Inferior parietal cortex (tissue), 1 donor: Measurements from ENCODE around the gene UBLCP1.
"Not testable (repeated sequence)": the region's sequence is repeated elsewhere in the genome, so short reads cannot be mapped to it uniquely, and the experiment has no call there.

Source experiments
- DNase-seq: peaks from one replicate; pipeline ENCODE4 v3.0.0-alpha.2; 2016; ENCODE audit errors: extremely low spot score

The UBLCP1 gene

GRCh38 chr5:159249158-159249557 is 13.9 kb upstream of the UBLCP1 start:
- DNase-seq: no peak

GRCh38 chr5:159252195-159252594 is 10.9 kb upstream of the UBLCP1 start:
- no peak for DNase-seq

- no peak for DNase-seq
Observed at GRCh38 chr5:159257007-159257406, 6.1 kb upstream of the UBLCP1 start.

GRCh38 chr5:159257629-159258283 is 5.3 kb upstream of the UBLCP1 start:
- no peak for DNase-seq

GRCh38 chr5:159258361-159258760 is 4.7 kb upstream of the UBLCP1 start:
- no peak for DNase-seq

GRCh38 chr5:159260212-159260611 is 2.9 kb upstream of the UBLCP1 start:
- not testable (repeated sequence) for DNase-seq

- DNase-seq: no peak
Observed at GRCh38 chr5:159262472-159262858, 625 bp upstream of the UBLCP1 start.

GRCh38 chr5:159263569-159263905 is 447 bp downstream of the UBLCP1 start:
- DNase-seq: no peak

GRCh38 chr5:159266764-159267163 is 3.7 kb downstream of the UBLCP1 start:
- DNase-seq: not testable (repeated sequence)

GRCh38 chr5:159269723-159270122 is 6.6 kb downstream of the UBLCP1 start:
- no peak for DNase-seq

- DNase-seq: no peak
Observed at GRCh38 chr5:159273923-159274322, 10.8 kb downstream of the UBLCP1 start.

- no peak for DNase-seq
Observed at GRCh38 chr5:159274676-159275075, 11.6 kb downstream of the UBLCP1 start.

GRCh38 chr5:159286420-159287035 is 23.4 kb downstream of the UBLCP1 start:
- DNase-seq: peak; percentile 65

- no peak for DNase-seq
Observed at GRCh38 chr5:159290741-159291140, 27.7 kb downstream of the UBLCP1 start.

GRCh38 chr5:159294921-159295320 is 31.8 kb downstream of the UBLCP1 start:
- no peak for DNase-seq

- DNase-seq: not testable (repeated sequence)
Observed at GRCh38 chr5:159297300-159297699, 34.2 kb downstream of the UBLCP1 start.

GRCh38 chr5:159301466-159301865 is 38.4 kb downstream of the UBLCP1 start:
- no peak for DNase-seq

GRCh38 chr5:159301929-159302860 is 39.1 kb downstream of the UBLCP1 start:
- DNase-seq: not testable (repeated sequence)

GRCh38 chr5:159303286-159303685 is 40.2 kb downstream of the UBLCP1 start:
- DNase-seq: no peak

GRCh38 chr5:159304961-159305595 is 42.0 kb downstream of the UBLCP1 start:
- DNase-seq: no peak

GRCh38 chr5:159309689-159310433 is 46.8 kb downstream of the UBLCP1 start:
- no peak for DNase-seq
